GM12878 (cell line): ENCODE data around the gene PIF1. TPM values are rescaled to one million over a fixed set of nuclear protein-coding genes. Genes with fewer than 3 reads are reported as not detected.

Experiments
- CBX3 ChIP-seq: fragments of 200-600 bp; sonication (generic); IDR thresholded peaks from 2 replicates; pipeline ENCODE4 v1.6.1; 2016; ENCODE audit warnings: low read depth, borderline replicate concordance
- EED ChIP-seq: sonication (generic); IDR thresholded peaks from 2 replicates; pipeline ENCODE4 v1.6.1; 2016; ENCODE audit warnings: antibody characterized with exemption, low read depth
- IRF3 ChIP-seq: fragments of 450-650 bp; IDR thresholded peaks from 2 replicates; pipeline ENCODE4 v1.6.1; 2014; ENCODE audit warnings: mild to moderate bottlenecking
- KLF5 ChIP-seq: fragments of 450-650 bp; IDR thresholded peaks from 2 replicates; pipeline ENCODE4 v1.6.1; 2014; ENCODE audit warnings: mild to moderate bottlenecking; ENCODE audit not compliant: partially characterized antibody
- NRF1 ChIP-seq: conservative IDR thresholded peaks from 2 replicates; pipeline ENCODE4 v1.6.1; 2011; ENCODE audit warnings: mild to moderate bottlenecking, low read depth, low read length, improper control_type of control experiment
- PML ChIP-seq: IDR thresholded peaks from 2 replicates; pipeline ENCODE4 v1.6.1; 2012; ENCODE audit warnings: low read length, inconsistent platforms
- POLR2AphosphoS5 ChIP-seq: IDR thresholded peaks from 2 replicates; pipeline ENCODE4 v1.6.1; 2011; ENCODE audit warnings: mild to moderate bottlenecking, low read length, inconsistent platforms
- POU2F2 ChIP-seq: IDR thresholded peaks from 3 replicates; pipeline ENCODE4 v1.6.1; 2011; ENCODE audit warnings: low read depth, mild to moderate bottlenecking, low read length, borderline replicate concordance
- RB1 ChIP-seq: fragments of 450-650 bp; formaldehyde crosslinking; IDR thresholded peaks from 2 replicates; pipeline ENCODE4 v1.6.1; 2017; ENCODE audit warnings: mild to moderate bottlenecking, borderline replicate concordance
- SUZ12 ChIP-seq: fragments of 200-600 bp; sonication (generic); IDR thresholded peaks from one replicate; pipeline ENCODE4 v1.6.1; 2018; ENCODE audit warnings: antibody characterized with exemption, mild to moderate bottlenecking; ENCODE audit not compliant: unreplicated experiment
- ZNF217 ChIP-seq: fragments of 450-650 bp; IDR thresholded peaks from 2 replicates; pipeline ENCODE4 v1.6.1; 2017; ENCODE audit warnings: antibody characterized with exemption, mild to moderate bottlenecking
- ZNF274 ChIP-seq: IDR thresholded peaks from one replicate; pipeline ENCODE4 v1.8.0; 2011; ENCODE audit not compliant: insufficient read length, insufficient read depth
- polyA plus RNA-seq, 11 experiments: library from polyadenylated mRNA; depleted of rRNA in 4 of 11; unstranded in 6 of 11; stranded (reverse) in 5 of 11; fragments of >200 nt; fragmentation: Nextera tagmentation in 4 of 11; fragmentation: Illumina TruSeq in 1 of 11; extraction: Ambion mirVana in 4 of 11; extraction: Trizol in 1 of 11; gene quantifications; 1 replicate in 1 of 11; 2 replicates in 10 of 11; pipeline versions ENCODE4 v1.2.1 to v1.2.3, GENCODE V29; 2011 to 2016; ENCODE audit warnings: inconsistent platforms in 2 of 11, missing spikeins in 2 of 11, low read depth in 1 of 11
- total RNA-seq, 4 experiments: library from RNA; depleted of rRNA in 3 of 4; stranded (reverse); fragments of >200 nt in 3 of 4; fragmentation: Illumina TruSeq in 1 of 4; extraction: Trizol in 1 of 4; gene quantifications; 2 replicates each; pipeline versions ENCODE4 v1.2.1 to v1.2.3, GENCODE V29; 2013 to 2021
- TF ChIP-seq, protein P1 (sequence below): fragments of 450-650 bp; formaldehyde crosslinking; IDR thresholded peaks from 2 replicates; pipeline ENCODE4 v1.4.0; 2022; ENCODE audit warnings: mild to moderate bottlenecking, moderate library complexity
- TF ChIP-seq, protein P2 (sequence below): fragments of 450-650 bp; conservative IDR thresholded peaks from 2 replicates; pipeline ENCODE4 v1.6.1; 2017; ENCODE audit warnings: mild to moderate bottlenecking, moderate library complexity

PIF1 gene
- total and polyA plus RNA-seq, 10 of the 15 experiments (the other 5 are each of a cell fraction or from before 2014, with no cell fraction given): 3.7 to 68.9 (median 31.1) TPM

DNA sequence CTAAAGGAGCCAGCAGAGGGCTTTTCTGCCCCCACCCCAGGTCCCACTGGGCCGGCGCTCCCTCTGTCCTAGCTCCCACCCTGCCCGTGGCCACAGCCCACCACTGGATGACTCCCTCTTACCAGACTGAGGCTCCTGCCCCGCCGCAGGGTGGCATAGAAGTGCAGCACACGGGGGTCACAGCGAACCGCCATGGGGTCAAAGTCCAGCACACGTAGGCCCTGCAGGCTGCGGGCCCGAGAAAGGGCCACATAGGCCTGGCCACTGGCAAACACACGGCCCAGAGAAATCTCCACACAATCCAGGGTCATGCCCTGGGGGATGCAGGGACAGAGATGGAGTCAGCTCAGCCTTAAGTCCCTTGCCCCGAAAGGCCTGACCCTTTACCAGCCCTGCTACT lies 9.0 kb downstream of the PIF1 start (continued):
- TF ChIP-seq IRF3: no peak
- no peak for TF ChIP-seq SUZ12
- TF ChIP-seq CBX3: no peak
- no peak for TF ChIP-seq ZNF217
- TF ChIP-seq RB1: no peak
- no peak for TF ChIP-seq POU2F2
- no peak for TF ChIP-seq NRF1
- TF ChIP-seq, protein P1, sequence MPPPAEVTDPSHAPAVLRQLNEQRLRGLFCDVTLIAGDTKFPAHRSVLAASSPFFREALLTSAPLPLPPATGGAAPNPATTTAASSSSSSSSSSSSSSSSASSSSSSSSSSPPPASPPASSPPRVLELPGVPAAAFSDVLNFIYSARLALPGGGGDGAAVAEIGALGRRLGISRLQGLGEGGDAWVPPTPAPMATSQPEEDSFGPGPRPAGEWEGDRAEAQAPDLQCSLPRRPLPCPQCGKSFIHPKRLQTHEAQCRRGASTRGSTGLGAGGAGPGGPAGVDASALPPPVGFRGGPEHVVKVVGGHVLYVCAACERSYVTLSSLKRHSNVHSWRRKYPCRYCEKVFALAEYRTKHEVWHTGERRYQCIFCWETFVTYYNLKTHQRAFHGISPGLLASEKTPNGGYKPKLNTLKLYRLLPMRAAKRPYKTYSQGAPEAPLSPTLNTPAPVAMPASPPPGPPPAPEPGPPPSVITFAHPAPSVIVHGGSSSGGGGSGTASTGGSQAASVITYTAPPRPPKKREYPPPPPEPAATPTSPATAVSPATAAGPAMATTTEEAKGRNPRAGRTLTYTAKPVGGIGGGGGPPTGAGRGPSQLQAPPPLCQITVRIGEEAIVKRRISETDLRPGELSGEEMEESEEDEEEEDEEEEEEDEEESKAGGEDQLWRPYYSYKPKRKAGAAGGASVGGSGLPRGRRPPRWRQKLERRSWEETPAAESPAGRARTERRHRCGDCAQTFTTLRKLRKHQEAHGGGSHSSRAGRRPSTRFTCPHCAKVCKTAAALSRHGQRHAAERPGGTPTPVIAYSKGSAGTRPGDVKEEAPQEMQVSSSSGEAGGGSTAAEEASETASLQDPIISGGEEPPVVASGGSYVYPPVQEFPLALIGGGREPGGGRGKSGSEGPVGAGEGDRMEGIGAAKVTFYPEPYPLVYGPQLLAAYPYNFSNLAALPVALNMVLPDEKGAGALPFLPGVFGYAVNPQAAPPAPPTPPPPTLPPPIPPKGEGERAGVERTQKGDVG: no peak
- no peak for TF ChIP-seq PML
- TF ChIP-seq EED: no peak
- TF ChIP-seq, protein P2, sequence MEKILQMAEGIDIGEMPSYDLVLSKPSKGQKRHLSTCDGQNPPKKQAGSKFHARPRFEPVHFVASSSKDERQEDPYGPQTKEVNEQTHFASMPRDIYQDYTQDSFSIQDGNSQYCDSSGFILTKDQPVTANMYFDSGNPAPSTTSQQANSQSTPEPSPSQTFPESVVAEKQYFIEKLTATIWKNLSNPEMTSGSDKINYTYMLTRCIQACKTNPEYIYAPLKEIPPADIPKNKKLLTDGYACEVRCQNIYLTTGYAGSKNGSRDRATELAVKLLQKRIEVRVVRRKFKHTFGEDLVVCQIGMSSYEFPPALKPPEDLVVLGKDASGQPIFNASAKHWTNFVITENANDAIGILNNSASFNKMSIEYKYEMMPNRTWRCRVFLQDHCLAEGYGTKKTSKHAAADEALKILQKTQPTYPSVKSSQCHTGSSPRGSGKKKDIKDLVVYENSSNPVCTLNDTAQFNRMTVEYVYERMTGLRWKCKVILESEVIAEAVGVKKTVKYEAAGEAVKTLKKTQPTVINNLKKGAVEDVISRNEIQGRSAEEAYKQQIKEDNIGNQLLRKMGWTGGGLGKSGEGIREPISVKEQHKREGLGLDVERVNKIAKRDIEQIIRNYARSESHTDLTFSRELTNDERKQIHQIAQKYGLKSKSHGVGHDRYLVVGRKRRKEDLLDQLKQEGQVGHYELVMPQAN: no peak
- no peak for TF ChIP-seq ZNF274
- no peak for TF ChIP-seq POLR2AphosphoS5
- TF ChIP-seq KLF5: no peak
